ENCODE data around the gene RBBP8NL. TPM values are rescaled to one million over a fixed set of nuclear protein-coding genes. Genes with fewer than 3 reads are reported as not detected.

RBBP8NL gene
- total and polyA plus RNA-seq, 2 donors (not counting 3 experiments of a cell fraction or from before 2014, with no cell fraction given), result not detected

DNA sequence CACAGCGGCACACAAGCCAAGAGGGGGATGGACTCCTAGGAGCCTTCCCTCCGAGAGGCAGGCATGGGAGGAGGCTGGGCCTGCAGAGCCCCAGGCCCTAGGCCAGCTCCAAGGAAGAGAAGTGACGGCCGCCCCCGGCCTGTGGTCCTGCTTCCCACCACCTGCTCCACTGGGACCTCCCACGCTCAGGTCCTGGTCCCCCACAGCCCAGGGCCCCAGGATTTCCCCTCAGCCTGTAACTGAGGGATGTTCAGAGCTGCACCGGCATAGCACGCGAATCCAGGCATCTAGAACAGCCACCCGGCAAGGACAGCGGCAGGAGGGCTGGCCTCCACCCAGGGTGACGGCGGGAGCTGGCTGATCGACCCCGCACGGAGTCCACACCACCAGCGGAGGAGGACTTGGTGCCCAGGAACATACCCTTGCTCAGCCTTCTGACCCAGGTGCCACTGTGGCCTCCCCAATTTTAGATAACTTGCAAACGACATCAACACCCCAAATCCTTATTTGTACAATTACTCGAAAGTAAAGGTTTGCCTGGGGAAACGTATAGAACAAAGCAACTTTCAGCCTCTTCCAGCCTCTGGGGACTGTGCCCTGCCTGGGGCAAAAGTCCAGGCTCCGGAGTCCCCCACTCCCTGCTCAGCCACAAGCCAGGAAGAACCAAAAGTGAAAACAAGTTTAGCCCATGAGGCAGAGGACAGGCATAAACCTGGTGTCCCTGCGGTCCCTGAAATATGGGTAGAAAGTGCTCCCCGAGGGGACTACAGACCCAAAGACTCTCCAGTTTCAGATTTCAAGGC lies 45.0 kb upstream of the RBBP8NL start:
- dilution Hi-C loops (cut with MboI; ENCODE audit: extremely low pct_ligation_motif_present, low sequenced_read_pairs), result no loop called here

More for the DNA sequence above, 45.0 kb upstream of the RBBP8NL start:
- Histone ChIP-seq H3K4me3 (replicated peaks in 1 of 3; ENCODE audit: insufficient read depth in 1 of 3, low read depth in 1 of 3, low read length in 3 of 3) (no peak overlapping the region), H3K9me1 (replicated peaks; ENCODE audit: control insufficient read depth, extremely low read depth, insufficient read depth, low read length) (no peaks in the 10 kb centered on the region), H3K9ac (replicated peaks; ENCODE audit: extremely low read depth, insufficient read depth, low read length) (no peak overlapping the region), H4K20me1 (replicated peaks; ENCODE audit: control insufficient read depth, extremely low read depth, insufficient read depth, low read length) (no peaks in the 10 kb centered on the region), H3K27ac (ENCODE audit: insufficient read depth, low read depth, low read length) (no peak overlapping the region), H3K79me2 (ENCODE audit: control insufficient read depth, insufficient read depth, low read length) (no peaks in the 10 kb centered on the region), H3K4me2 (ENCODE audit: insufficient read depth, low read length) (no peak overlapping the region), H3K27me3 (ENCODE audit: control insufficient read depth in 2 of 2, insufficient read depth in 2 of 2, low read length in 2 of 2) (peaks cover 23 to 33% of the 10 kb centered on the region in 2 experiments), H3K36me3 (ENCODE audit: control insufficient read depth in 2 of 2, extremely low read depth in 1 of 2, insufficient read depth in 2 of 2, low read length in 2 of 2) (no peaks in the 10 kb centered on the region), H3K4me1 (ENCODE audit: control insufficient read depth, extremely low read depth, insufficient read depth, low read length) (no peaks in the 10 kb centered on the region), H2AFZ (ENCODE audit: low read depth, low read length) (no peak overlapping the region), H3K9me3 (replicated peaks; ENCODE audit: control insufficient read depth, insufficient read depth, low read length) (no peaks in the 10 kb centered on the region)
- intact Hi-C loops (cut with micrococcal nuclease), result no loop called here
- no TSS peak for BruUV-seq (replicated peaks)
- DNase-seq (ENCODE audit: low read depth, low spot score) (no peak), FAIRE-seq (no peak)
- POLR2A ChIA-PET, result no interaction called here
- CTCF ChIA-PET, result no interaction called here
- TF ChIP-seq CTCF (IDR thresholded peaks at IDR 0.05; ENCODE audit: extremely low read depth in 1 of 2, insufficient read depth in 1 of 2, low read depth in 1 of 2, low read length in 2 of 2) (no peak), EZH2 (IDR thresholded peaks at IDR 0.05; ENCODE audit: borderline replicate concordance, low read depth, low read length, severe bottlenecking) (peak; percentile 29)
